A204.1 (cell line): ENCODE results near the gene TRIM16.
"Not testable (repeated sequence)": the region's sequence is repeated elsewhere in the genome, so short reads cannot be mapped to it uniquely, and the experiment has no call there.

Experiments
- FAIRE-seq: peaks from 2 replicates; lab custom pipeline; 2012; peaks lifted over from hg19 to GRCh38; lab: Jason Lieb, UNC

Gene TRIM16

DNA sequence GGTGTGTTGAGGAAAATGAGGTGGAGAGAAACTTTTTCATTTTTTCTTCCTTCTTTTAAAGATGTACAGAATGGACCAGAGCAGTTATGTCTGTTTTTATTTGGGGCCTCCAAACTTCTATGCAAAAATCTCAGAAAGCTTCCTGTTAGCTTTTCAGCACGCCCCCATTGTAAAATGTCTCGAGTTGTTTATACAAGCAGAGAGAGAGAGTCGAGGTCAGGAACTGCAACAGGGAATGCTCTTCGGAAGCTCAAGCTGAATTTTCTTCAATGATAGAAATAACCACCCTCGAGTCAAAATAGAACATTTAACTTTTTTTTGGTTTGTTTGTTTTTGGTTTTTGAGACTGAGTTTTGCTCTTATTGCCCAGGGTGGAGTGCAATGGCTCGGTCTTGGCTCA is 68.3 kb downstream of the TRIM16 start:
- not testable (repeated sequence) for FAIRE-seq

DNA sequence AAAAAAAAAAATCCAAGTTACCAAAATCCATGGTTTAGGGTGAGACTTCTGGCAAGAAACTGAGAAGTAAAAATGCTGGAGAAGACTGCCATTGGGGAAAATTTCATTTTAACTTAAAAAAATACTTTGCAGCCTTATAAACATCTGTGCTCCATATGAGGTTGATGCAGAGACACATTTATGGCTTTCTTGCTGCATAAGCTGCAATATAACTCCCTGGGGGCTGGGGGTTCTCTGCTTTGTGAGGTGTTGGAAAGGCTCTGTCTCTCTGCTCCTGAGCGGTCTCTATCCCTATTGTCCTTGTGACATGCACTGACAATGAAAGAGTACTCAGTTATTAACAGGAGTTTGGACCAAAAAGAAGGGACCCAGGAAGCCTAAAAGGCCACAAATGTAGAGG is 71.0 kb downstream of the TRIM16 start:
- FAIRE-seq = not testable (repeated sequence)

DNA sequence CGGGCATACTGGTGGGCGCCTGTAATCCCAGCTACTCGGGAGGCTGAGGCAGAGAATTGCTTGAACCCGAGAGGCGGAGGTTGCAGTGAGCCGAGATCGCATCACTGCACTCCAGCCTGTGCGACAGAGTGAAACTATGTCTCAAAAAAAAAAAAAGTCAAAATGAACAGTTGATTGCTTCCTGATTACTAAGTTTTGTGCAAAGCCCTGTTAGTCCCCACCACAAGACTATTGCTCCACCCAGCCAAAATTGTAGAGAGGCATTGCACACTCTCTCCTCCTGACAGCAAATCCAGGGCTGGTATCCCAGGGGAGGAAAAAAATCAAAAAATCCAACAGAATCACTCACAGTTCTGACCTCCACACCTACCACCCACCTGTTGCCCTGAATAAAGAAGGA is 91.2 kb downstream of the TRIM16 start:
- FAIRE-seq = not testable (repeated sequence)

DNA sequence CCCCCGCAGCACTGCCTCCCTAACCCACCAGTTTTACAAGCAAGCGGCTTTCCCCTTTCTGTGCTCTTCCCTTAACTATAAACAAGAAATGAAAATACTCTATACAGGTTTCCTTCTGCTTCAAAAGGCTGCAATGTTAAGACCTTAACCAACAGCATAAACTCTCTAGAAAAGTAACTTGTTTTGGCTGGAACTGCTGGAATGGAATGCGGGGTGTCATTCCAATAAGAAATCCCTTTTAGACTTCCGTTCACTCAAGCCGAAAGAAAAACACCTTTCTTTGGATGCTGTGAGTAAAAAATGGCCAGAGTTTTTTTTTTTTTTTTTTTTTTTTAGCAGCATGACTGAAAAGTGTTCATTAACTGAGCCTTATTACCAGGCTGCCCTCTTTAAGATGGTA is 92.1 kb downstream of the TRIM16 start:
- not testable (repeated sequence) for FAIRE-seq

DNA sequence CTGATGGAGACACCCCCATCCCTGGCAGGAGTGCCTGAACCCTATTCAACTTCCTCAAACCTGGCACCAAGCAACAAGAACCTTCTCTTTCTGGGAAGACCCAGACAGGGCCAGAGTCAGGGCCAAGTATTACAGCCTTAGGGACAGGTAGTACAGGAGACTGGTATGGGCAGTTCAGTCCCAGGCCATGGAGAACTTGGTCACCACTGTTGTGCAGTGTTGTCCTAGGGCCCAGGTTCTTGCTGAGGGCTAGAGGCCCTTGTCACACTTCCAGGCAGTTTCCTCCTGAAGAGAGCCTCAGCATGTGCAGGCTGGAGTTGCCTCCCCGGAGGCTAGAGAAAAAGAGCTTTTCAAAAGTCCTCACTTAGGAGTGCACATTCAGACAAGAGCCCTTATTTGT is 93.3 kb downstream of the TRIM16 start:
- FAIRE-seq = not testable (repeated sequence)

DNA sequence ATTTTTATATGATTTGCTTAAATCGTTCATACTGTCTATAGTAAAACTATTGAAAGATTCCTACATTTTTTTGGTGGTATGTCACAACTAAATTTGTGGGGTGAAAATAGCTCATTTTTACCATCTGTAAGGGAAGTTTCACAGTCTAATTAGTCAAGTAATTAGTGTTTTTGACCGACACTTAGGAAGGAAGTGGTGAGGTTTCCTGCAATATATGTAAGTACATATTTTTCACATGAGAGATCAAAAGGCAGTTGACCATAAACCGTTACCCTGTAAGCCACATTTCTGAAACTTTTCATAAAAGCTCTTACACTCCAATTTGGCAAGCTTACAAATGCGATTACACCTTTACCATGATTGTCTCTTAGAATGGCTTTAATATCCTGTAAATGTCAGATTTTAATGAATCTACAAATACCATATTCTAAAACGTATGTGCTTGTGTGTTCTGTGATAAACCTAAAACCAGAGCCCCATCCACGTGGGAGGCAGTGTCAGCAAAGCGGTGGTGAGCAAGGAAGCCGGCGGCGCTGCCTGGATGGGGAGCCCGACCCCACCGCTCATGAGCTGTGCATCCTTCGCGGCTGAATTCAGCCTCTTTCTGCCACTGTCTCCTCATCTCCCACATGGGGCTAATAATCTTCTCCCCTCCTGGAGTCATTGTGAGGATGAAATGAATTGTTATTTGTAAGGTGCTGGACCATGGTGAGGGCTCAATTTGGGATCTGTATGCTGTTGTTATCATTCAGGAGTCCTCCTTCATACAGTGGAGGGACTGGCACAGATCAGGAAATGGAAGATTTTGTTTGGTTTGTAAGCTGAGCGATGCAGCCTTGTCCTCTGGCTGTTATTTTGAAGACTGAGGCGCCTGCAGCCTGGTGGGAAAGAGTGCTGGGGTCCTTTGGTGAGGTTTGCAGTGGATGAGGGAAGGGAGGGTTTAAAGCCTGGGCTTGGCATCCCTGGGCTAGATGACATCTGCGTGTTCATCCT is 94.3 kb downstream of the TRIM16 start:
- not testable (repeated sequence) for FAIRE-seq

DNA sequence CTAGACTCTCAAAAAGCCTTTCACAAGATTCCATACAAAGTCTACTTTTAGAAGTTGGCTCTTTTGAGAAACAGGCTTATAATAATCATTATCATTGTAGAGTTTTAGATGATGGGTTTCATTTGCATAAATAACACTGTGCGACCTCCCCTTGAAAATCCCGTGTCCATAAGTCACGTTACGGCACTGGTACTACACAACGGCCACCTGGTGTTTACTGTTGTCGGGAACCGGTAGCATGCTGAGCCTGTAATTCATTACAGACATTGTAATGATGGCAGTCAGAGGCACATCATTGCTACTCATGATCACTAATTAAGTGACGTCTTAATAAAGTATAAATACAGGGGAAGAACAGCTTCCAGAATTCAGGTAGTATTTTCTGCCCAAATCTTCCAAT is 96.1 kb downstream of the TRIM16 start:
- FAIRE-seq = not testable (repeated sequence)

DNA sequence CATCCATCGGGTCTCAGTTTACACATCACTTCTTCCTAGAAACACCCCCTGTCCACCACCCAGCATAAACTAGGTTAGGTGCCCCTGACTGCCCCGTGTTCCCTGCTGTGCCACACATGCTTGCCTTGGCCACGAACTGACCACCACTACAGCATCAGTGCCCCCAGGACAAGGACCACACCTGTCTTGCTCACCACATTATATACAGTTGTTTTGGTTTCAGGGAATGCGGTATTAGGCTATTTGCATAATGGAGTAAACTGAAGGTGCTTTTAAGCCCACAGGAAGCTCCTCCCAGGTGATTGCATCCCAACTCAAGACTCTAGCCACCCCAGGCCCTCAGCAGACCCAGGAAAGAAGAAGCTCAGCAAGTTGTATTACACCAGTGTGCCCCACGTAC is 100.8 kb downstream of the TRIM16 start:
- FAIRE-seq = not testable (repeated sequence)

DNA sequence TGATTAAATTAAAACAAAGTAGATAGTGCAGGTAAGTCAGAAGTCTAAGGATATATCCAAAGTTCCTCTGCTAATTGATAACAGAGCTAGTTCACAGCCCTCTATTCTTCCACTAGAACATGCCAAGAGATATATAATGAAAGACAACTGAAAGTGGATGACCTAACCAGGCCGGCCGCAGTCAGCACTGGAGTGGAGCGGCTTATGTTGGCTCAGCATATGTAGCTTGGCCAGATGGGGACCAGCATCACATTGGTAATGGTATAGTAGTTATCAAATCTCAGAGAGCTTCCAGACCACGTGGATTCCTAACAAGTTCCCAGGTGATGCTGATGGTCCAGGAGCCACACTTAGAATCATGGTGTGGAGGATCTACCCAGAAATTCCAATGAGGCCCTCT is 102.6 kb downstream of the TRIM16 start:
- FAIRE-seq = not testable (repeated sequence)
